Stimulated activated CD8-positive, alpha-beta memory T cell treated with anti-CD3 and anti-CD28 coated beads, Interleukin-12 subunit alpha, Interleukin-12 subunit beta, amount 100 ng/mL, for 24 hours (primary cell): ENCODE measurements around the gene PRR35.

Experiments used
- DNase-seq: peaks from one replicate; pipeline ENCODE4 v3.0.0-alpha.2; 2020; ENCODE audit errors: extremely low read depth

Gene PRR35

DNA sequence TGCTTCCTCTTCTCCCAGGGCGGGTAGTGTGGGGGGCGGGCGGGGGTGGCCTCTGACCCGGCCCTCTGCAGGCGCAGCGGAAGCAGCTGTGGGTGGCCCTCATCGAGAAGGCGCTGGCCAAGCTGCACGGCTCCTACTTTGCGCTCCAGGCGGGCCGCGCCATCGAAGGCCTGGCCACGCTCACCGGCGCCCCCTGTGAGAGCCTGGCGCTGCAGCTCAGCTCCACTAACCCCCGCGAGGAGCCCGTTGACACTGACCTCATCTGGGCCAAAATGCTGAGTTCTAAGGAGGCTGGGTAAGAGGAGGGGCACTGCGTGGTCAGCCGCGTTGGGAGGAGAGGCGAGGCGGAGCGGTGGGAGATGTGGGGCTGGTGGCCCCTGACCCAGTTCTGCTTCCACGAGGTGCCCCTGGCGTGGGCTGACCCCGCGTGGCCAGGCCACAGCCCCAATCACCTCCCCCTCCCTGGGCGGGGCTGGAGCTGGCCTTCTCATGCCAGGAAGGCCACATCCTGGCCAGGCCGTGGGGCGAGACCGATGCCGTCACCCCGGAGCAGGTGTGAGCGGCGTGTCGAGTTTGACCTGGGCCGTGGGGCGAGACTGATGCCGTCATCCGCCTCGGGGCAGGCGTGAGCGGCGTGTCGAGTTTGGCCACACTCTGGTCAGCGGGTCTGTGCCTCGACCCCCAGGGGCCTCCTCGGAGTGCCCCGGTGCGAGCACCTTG lies 10.5 kb upstream of the PRR35 start:
- no peak for DNase-seq

DNA sequence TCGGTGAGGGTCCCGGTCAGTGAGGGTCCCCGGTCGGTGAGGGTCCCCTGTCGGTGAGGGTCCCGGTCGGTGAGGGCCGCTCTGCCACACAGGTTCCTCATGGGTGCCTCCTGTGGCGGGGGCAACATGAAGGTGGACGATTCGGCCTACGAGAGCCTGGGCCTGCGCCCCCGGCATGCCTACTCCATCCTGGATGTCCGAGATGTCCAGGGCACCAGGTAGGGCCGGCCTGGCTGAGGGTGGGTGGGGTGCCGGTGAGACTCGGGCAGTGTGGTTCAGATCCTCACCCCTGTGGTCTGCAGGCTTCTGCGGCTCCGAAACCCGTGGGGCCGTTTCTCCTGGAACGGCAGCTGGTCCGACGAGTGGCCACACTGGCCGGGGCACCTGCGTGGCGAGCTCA lies 9.0 kb upstream of the PRR35 start:
- no peak for DNase-seq

DNA sequence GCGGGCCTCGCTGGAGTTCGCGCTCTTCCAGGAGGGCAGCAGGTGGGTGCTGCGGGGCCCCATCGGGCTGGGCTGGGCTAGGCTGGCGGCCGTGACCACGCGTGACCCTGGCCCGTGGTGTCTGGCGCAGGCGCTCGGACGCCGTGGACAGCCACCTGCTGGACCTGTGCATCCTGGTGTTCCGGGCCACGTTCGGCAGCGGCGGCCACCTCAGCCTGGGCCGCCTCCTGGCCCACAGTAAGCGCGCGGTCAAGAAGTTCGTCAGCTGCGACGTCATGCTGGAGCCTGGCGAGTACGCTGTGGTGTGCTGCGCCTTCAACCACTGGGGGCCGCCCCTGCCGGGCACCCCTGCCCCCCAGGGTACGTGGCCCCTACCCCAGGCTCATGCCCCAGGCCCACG lies 8.0 kb upstream of the PRR35 start:
- DNase-seq, result no peak

- DNase-seq, result no peak
These were observed 6.4 kb upstream of the PRR35 start for GRCh38 chr16:553601-554296.

DNA sequence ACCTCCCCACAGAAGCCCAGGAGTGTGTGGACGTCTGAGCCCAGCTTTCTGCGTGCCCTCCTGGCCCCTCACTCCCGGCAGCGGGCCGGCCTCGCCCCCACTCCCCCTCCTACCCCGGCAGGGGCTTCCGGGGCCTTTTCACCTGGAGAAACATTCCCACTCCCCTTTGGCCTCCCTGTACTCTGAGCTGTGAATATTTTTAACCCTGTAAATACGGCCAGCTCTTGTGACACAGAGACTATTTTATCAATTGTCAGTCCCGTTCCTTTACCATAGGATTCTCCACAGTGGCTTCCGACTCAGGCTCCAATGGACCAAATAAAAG lies 5.9 kb upstream of the PRR35 start:
- no peak for DNase-seq

- DNase-seq, result no peak
These were observed 5.4 kb upstream of the PRR35 start for GRCh38 chr16:554640-555365.

DNA sequence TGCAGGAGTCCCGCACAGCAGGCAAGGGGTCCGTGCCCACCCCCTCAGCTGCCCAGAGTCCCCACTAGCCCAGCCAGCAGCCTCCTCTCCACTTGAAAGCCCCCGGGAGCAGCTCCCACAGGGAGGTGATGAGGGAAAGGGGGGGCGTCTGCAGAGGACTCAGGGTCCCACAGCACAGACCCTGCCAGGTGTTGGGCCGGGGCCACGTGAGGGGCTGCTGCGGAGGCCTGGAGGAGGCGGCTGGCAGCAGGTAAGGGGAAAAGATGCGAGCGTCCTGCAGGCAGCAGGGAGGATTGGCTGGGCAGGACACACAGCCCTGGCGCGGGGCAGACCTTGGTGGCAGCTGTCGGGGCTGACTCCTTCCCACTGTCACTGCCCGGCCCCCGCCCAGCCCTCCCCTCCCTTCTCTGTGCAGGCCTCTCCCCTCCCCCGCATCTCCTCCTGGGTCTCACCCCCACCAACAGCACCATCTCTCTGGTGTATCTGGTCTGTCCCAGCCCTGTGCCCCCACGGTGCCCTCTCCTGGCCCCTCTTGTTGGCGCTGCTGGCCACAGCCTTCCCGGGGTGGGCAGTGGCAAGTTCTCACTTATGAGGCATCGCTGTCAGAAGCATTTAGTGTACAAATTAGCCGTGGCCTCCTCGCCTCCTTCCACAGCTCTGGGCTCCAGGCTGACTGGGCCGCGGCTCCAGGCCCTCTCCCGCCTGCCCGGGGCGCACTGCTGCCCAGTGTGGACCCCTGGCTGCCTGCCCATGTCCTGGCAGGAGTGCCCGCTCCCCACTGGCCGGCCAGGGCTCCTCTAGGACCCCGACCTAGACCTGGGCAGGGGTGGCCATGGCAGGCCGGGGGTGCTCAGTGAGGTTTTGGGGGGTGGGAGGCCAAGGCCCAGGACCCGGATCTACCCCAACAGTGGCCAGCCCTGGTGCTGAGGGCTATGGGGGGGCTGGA lies 4.4 kb upstream of the PRR35 start:
- no peak for DNase-seq

- DNase-seq, result no peak
These were observed 3.6 kb upstream of the PRR35 start for GRCh38 chr16:556474-557173.

GRCh38 chr16:557463-558297 lies 2.5 kb upstream of the PRR35 start:
- no peak for DNase-seq

- no peak for DNase-seq
These were observed 1.7 kb upstream of the PRR35 start for GRCh38 chr16:558298-559020.

GRCh38 chr16:559021-559380 lies 1.2 kb upstream of the PRR35 start:
- no peak for DNase-seq

DNA sequence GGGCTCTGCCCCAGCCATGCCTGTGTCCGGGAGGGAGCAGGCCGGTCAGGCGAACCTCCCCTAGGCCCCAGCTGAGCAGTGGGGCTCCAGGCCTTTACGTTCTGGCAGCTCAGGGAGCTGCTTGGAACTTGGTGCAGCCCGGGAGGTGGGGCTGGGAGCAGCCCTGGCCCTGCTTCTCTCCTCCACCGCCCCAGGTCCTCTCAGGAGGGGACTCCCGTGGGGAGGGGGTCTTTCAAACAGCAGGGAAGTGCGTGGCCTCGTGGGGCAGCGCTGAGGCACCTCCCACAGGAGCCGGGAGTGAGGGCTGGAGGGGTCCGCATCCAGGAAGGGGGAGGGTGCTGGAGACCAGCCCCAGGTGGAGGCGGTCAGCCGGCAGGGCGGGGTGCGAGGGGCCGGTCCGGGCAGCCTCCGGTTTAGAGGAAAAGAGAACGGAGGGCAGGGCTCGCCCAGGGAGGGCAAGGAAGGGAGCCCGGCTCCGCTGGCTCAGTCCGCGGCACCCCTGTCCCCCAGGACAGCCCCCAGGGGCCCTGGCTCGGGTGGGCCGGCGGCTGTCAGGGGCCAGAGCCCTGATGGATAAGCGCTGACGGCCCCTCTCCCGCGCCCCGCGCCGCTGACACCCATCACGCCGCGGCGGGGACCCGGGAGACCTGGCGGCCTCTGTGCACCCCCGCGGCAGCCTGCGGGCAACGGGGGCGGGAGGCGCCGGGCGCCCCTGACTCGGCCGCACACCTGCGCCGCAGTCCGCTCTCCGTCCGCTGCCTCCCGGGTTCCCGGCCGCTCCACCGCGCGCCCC lies 587 bp upstream of the PRR35 start:
- no peak for DNase-seq

DNA sequence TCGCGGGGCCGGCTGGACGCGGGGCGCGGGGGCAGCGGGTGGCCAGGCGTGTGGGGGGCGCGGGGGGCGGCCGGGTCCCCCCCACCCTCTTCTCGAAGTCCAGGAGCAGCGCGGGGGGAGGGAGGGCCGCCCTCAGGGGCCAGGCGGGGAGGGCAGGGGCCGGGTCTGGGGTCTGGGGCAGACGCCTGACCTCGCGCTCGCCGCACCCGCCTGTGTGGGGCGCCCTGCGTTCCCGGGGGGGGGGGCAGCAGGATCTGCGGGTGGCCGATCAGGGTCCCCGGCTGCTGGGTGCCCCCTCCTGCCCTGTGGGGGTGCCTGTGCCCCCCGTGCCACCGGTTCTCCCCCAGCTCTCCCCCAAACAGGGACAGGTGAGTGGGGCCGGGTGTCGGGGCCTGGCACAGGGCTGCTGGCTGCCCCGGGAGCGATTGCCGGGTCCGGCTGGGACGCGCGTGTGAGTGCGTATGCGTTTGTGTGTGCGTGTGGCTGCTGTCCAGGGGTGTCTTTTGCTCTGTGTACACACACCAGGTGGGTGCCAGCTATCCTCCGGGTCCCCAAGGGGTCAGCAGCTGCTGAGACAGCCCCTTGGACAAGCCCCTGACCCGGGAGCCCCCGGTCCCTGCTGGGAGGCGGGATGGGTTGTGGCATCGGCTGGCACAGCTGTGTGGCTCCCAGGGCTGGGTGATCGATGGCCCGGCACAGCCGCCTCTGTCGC lies 663 bp downstream of the PRR35 start:
- no peak for DNase-seq

DNA sequence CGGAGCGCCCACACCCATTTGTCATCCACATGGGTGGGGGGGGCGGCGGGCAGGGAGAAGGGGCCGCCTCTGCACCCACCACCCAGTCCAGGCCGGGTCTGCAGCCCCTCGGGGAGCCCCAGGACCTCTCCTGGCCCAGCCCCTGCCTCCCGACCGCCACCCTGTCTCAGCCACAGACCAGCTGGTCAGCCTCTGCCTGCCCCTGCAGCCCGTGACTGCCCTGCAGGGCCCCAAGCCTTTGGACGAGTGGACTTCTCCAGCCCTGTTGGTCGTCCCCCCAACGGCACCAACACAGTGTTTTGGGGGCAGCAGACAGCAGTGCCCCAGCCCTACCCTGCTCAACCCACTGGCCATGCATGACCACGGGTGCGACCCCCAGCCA lies 1.2 kb downstream of the PRR35 start:
- no peak for DNase-seq

- no peak for DNase-seq
These were observed 2.1 kb downstream of the PRR35 start for GRCh38 chr16:561957-562938.

GRCh38 chr16:563072-563644 lies 3.0 kb downstream of the PRR35 start:
- DNase-seq, result no peak
